Measurements from ENCODE around the gene ARHGAP4. TPM values are rescaled to one million over a fixed set of nuclear protein-coding genes. Genes with fewer than 3 reads are reported as not detected.

Gene ARHGAP4
- total and polyA plus RNA-seq, 10 of the 15 experiments (the other 5 are each of a cell fraction or from before 2014, with no cell fraction given) = 0.71 to 120 (median 44.3) TPM

- CTCF ChIA-PET = no interaction called here
- H3K9me3 ChIP-seq (replicated peaks; ENCODE audit: control insufficient read depth, insufficient read depth, low read length) = no peaks in the 10 kb centered on the region; the same call in 2 of the 3 replicates
- in situ Hi-C loops (cut with MboI) (no loop called here), intact Hi-C loops (cut with micrococcal nuclease; ENCODE audit: unreplicated experiment) (no loop called here)
- RAD21 ChIA-PET (ENCODE audit: unreplicated experiment) = no interaction called here
- no peak overlapping the region for H2AFZ ChIP-seq (ENCODE audit: control insufficient read depth, low read depth, low read length)
- DNase-seq (ENCODE audit: low read depth, low spot score) (no peak), ATAC-seq (no peak), FAIRE-seq (no peak)
- H3K79me2 ChIP-seq (ENCODE audit: control insufficient read depth, insufficient read depth, low read length) = no peaks in the 10 kb centered on the region
- BruUV-seq (replicated peaks) = no TSS peak
- no peak overlapping the region for H3K4me3 ChIP-seq
- no peak overlapping the region for H3K9ac ChIP-seq (ENCODE audit: control insufficient read depth, insufficient read depth, low read length)
- TF ChIP-seq PRDM15 (CRISPR knock-in tag; IDR thresholded peaks at IDR 0.05) = no peak
- no peak for TF ChIP-seq CEBPB (IDR thresholded peaks at IDR 0.05; ENCODE audit: borderline replicate concordance in 1 of 2, low read depth in 2 of 2, low read length in 2 of 2)
- TF ChIP-seq MLLT1 (IDR thresholded peaks at IDR 0.05) = no peak
- TF ChIP-seq ETV6 (conservative IDR thresholded peaks at IDR 0.05 in 1 of 2, IDR thresholded peaks at IDR 0.05 in 1 of 2; ENCODE audit: borderline replicate concordance in 1 of 2, low read depth in 1 of 2) = no peak
- no peak for TF ChIP-seq ZBED1 (IDR thresholded peaks at IDR 0.05; ENCODE audit: borderline replicate concordance)
- no peak for TF ChIP-seq MTA3 (IDR thresholded peaks at IDR 0.05; ENCODE audit: borderline replicate concordance, low read length)
- TF ChIP-seq FOXM1 (IDR thresholded peaks at IDR 0.05; ENCODE audit: low read depth, low read length) = no peak
- TF ChIP-seq CBFB (IDR thresholded peaks at IDR 0.05; ENCODE audit: low read depth) = no peak
- TF ChIP-seq ASH2L (IDR thresholded peaks at IDR 0.05; ENCODE audit: borderline replicate concordance, low read depth) = no peak
- TF ChIP-seq CHD2 (IDR thresholded peaks at IDR 0.05; ENCODE audit: borderline replicate concordance, low read depth, low read length) = no peak
- H3K4me1 ChIP-seq (ENCODE audit: control insufficient read depth, insufficient read depth, low read length) = no peaks in the 10 kb centered on the region
- SMC1A ChIA-PET (ENCODE audit: uncharacterized antibody, unreplicated experiment) = no interaction called here
- peaks cover 2% of the 10 kb centered on the region in 2 experiments; a peak in 2 of 4 replicates for H3K27me3 ChIP-seq (replicated peaks in 1 of 2; ENCODE audit: control insufficient read depth in 2 of 2, insufficient read depth in 2 of 2, low read length in 1 of 2)
- no peak overlapping the region for H3K4me2 ChIP-seq (ENCODE audit: control insufficient read depth, insufficient read depth)
- no peaks in the 10 kb centered on the region for H4K20me1 ChIP-seq (ENCODE audit: control insufficient read depth, insufficient read depth)
- no peak overlapping the region for H3K27ac ChIP-seq (ENCODE audit: control insufficient read depth, insufficient read depth)
- whole genome bisulfite sequencing (ENCODE audit: insufficient coverage, insufficient replicate concordance, low lambda C conversion rate, missing lambda C conversion rate) = 11% methylated on average over 6 of the region's 6 CpGs
- no peaks in the 10 kb centered on the region for H3K36me3 ChIP-seq (ENCODE audit: control insufficient read depth in 2 of 2, insufficient read depth in 2 of 2, low read length in 1 of 2)
- POLR2A ChIA-PET = no interaction called here
Observed at GRCh38 chrX:153871451-153871850, 54.6 kb downstream of the ARHGAP4 start.

Data from GM12878 (cell line).